Smooth muscle cell of the brain vasculature (primary cell): ENCODE results near the gene UGT1A8.

Experiments
- DNase-seq: peaks from one replicate; pipeline ENCODE4 v3.0.0-alpha.2; 2012; ENCODE audit warnings: low read depth, low spot score

UGT1A8 gene

GRCh38 chr2:233764264-233764663, 146.8 kb downstream of the UGT1A8 start:
- DNase-seq, result no peak

- DNase-seq, result no peak
Observed at GRCh38 chr2:233764761-233765160, 147.3 kb downstream of the UGT1A8 start.

- DNase-seq, result no peak
Observed at GRCh38 chr2:233766416-233766815, 149.0 kb downstream of the UGT1A8 start.

- no peak for DNase-seq
Observed at GRCh38 chr2:233768076-233768475, 150.6 kb downstream of the UGT1A8 start.

- DNase-seq, result no peak
Observed at GRCh38 chr2:233769260-233769659, 151.8 kb downstream of the UGT1A8 start.

- DNase-seq, result no peak
Observed at GRCh38 chr2:233772153-233772552, 154.7 kb downstream of the UGT1A8 start.

- DNase-seq, result no peak
Observed at GRCh38 chr2:233772583-233772982, 155.2 kb downstream of the UGT1A8 start.

- DNase-seq, result no peak
Observed at GRCh38 chr2:233773854-233774253, 156.4 kb downstream of the UGT1A8 start.

- DNase-seq, result no peak
Observed at GRCh38 chr2:233775414-233775813, 158.0 kb downstream of the UGT1A8 start.

GRCh38 chr2:233778030-233778429, 160.6 kb downstream of the UGT1A8 start, which contains the start of gene MROH2A:
Gene MROH2A (plus strand): TSS chr2:233778330. CDS start chr2:233779359, 1,029 bp downstream.
- DNase-seq, result no peak

- no peak for DNase-seq
Observed at GRCh38 chr2:233779722-233780121, 162.3 kb downstream of the UGT1A8 start.

- DNase-seq, result no peak
Observed at GRCh38 chr2:233780771-233781170, 163.3 kb downstream of the UGT1A8 start.

- DNase-seq, result no peak
Observed at GRCh38 chr2:233789554-233789953, 172.1 kb downstream of the UGT1A8 start.

GRCh38 chr2:233791151-233791882, 173.9 kb downstream of the UGT1A8 start:
- no peak for DNase-seq

- no peak for DNase-seq
Observed at GRCh38 chr2:233791883-233792329, 174.5 kb downstream of the UGT1A8 start.

GRCh38 chr2:233792720-233793119, 175.3 kb downstream of the UGT1A8 start:
- no peak for DNase-seq

- DNase-seq, result no peak
Observed at GRCh38 chr2:233793465-233794127, 176.2 kb downstream of the UGT1A8 start.

GRCh38 chr2:233794128-233794658, 176.8 kb downstream of the UGT1A8 start:
- no peak for DNase-seq

- no peak for DNase-seq
Observed at GRCh38 chr2:233795735-233796171, 178.3 kb downstream of the UGT1A8 start.

GRCh38 chr2:233796254-233796653, 178.8 kb downstream of the UGT1A8 start:
- no peak for DNase-seq

GRCh38 chr2:233798335-233799086, 181.1 kb downstream of the UGT1A8 start:
- no peak for DNase-seq

GRCh38 chr2:233799087-233799665, 181.7 kb downstream of the UGT1A8 start:
- no peak for DNase-seq
